ENCODE results near the gene TFE3.

The TFE3 gene

GRCh38 chrX:49060914-49061313 lies 17.8 kb upstream of the TFE3 start:
- no peak for DNase-seq (ENCODE audit: low spot score)

GRCh38 chrX:49059681-49060085 lies 16.5 kb upstream of the TFE3 start:
- no peak for DNase-seq (ENCODE audit: low spot score)

GRCh38 chrX:49059201-49059600 lies 16.0 kb upstream of the TFE3 start:
- DNase-seq (ENCODE audit: low spot score): no peak

GRCh38 chrX:49058794-49059193 lies 15.6 kb upstream of the TFE3 start, which contains the start of gene CCDC120:
TSS of gene CCDC120 (plus strand) at chrX:49058999. CDS start at chrX:49062042, 3,043 bp downstream.
- DNase-seq (ENCODE audit: low spot score): no peak

- DNase-seq (ENCODE audit: low spot score): no peak
Measured at GRCh38 chrX:49054073-49054762, 11.1 kb upstream of the TFE3 start.

- peak; percentile 85 for DNase-seq (ENCODE audit: low spot score)
Measured at GRCh38 chrX:49053223-49054072, 10.3 kb upstream of the TFE3 start.

- DNase-seq (ENCODE audit: low spot score): no peak
Measured at GRCh38 chrX:49043987-49044281, 777 bp upstream of the TFE3 start.

- DNase-seq (ENCODE audit: low spot score): no peak
Measured at GRCh38 chrX:49042581-49043219, 457 bp downstream of the TFE3 start.

- no peak for DNase-seq (ENCODE audit: low spot score)
Measured at GRCh38 chrX:49041744-49042580, 1.2 kb downstream of the TFE3 start.

- DNase-seq (ENCODE audit: low spot score): no peak
Measured at GRCh38 chrX:49040376-49040955, 2.7 kb downstream of the TFE3 start.

GRCh38 chrX:49039598-49040375 lies 3.4 kb downstream of the TFE3 start:
- peak; percentile 80 for DNase-seq (ENCODE audit: low spot score)

- DNase-seq (ENCODE audit: low spot score): no peak
Measured at GRCh38 chrX:49037883-49038475, 5.2 kb downstream of the TFE3 start.

GRCh38 chrX:49030283-49030682 lies 12.9 kb downstream of the TFE3 start:
- no peak for DNase-seq (ENCODE audit: low spot score)

GRCh38 chrX:49029876-49030275 lies 13.3 kb downstream of the TFE3 start:
- no peak for DNase-seq (ENCODE audit: low spot score)

- DNase-seq (ENCODE audit: low spot score): no peak
Measured at GRCh38 chrX:49019599-49020249, 23.4 kb downstream of the TFE3 start.

GRCh38 chrX:49019050-49019449 lies 24.1 kb downstream of the TFE3 start:
- no peak for DNase-seq (ENCODE audit: low spot score)

GRCh38 chrX:49003696-49004095 lies 39.5 kb downstream of the TFE3 start:
- no peak for DNase-seq (ENCODE audit: low spot score)

GRCh38 chrX:49002091-49002935 lies 40.8 kb downstream of the TFE3 start, which contains the start of gene GRIPAP1:
TSS of gene GRIPAP1 (minus strand) at chrX:49002264. CDS start at chrX:49002229, 35 bp downstream.
- peak; percentile 89 for DNase-seq (ENCODE audit: low spot score)

GRCh38 chrX:49001521-49002090 lies 41.6 kb downstream of the TFE3 start:
- peak; percentile 48 for DNase-seq (ENCODE audit: low spot score)
